HepG2 (cell line): ENCODE data around the gene OR13J1.

ENCODE experiments used
- ARHGAP35 ChIP-seq: sonication (generic); formaldehyde crosslinking; IDR thresholded peaks from 2 replicates; pipeline ENCODE4 v1.9.0; 2022; ENCODE audit warnings: mild to moderate bottlenecking, inconsistent platforms, moderate library complexity, missing genetic modification reagents, borderline replicate concordance
- ATF2 ChIP-seq: sonication (generic); formaldehyde crosslinking; IDR thresholded peaks from 2 replicates; pipeline ENCODE4 v1.4.0; 2020; ENCODE audit warnings: missing genetic modification reagents
- ATF7 ChIP-seq, 2 experiments: fragments of 450-650 bp in 1 of 2; sonication (generic) in 1 of 2; formaldehyde crosslinking in 1 of 2; IDR thresholded peaks; 2 replicates each; pipeline versions ENCODE4 v1.4.0 to v1.6.1; 2016 to 2020; ENCODE audit warnings: antibody characterized with exemption in 1 of 2, mild to moderate bottlenecking in 1 of 2, missing genetic modification reagents in 1 of 2
- CTCF ChIP-seq: sonication (generic); formaldehyde crosslinking; IDR thresholded peaks from 2 replicates; pipeline ENCODE4 v1.5.0; 2020; ENCODE audit warnings: mild to moderate bottlenecking, missing genetic modification reagents, moderate library complexity
- EP300 ChIP-seq, 3 experiments: sonication (generic) in 1 of 3; formaldehyde crosslinking in 1 of 3; IDR thresholded peaks; 2 replicates each; pipeline versions ENCODE4 v1.5.1 to v1.6.1; 2011 to 2020; ENCODE audit warnings: low read depth in 2 of 3, low read length in 2 of 3, borderline replicate concordance in 1 of 3, improper control_type of control experiment in 1 of 3, mild to moderate bottlenecking in 1 of 3, missing genetic modification reagents in 1 of 3, moderate library complexity in 1 of 3
- RAD21 ChIP-seq: fragments of 450-650 bp; formaldehyde crosslinking; IDR thresholded peaks from 2 replicates; pipeline ENCODE4 v1.5.0; 2020; ENCODE audit warnings: mild to moderate bottlenecking
- STAT5B ChIP-seq: sonication (generic); formaldehyde crosslinking; IDR thresholded peaks from 2 replicates; pipeline ENCODE4 v1.4.0; 2020; ENCODE audit warnings: missing genetic modification reagents
- TAF1 ChIP-seq: sonication (generic); formaldehyde crosslinking; IDR thresholded peaks from 2 replicates; pipeline ENCODE4 v1.4.0; 2020; ENCODE audit warnings: missing genetic modification reagents
- TAF15 ChIP-seq: fragments of 200-400 bp; formaldehyde crosslinking; IDR thresholded peaks from one replicate; pipeline ENCODE4 v1.6.1; 2018; ENCODE audit warnings: mild to moderate bottlenecking, low read depth, low read length; ENCODE audit not compliant: poor library complexity, severe bottlenecking
- ZBTB20 ChIP-seq: sonication (generic); formaldehyde crosslinking; IDR thresholded peaks from 2 replicates; pipeline ENCODE4 v1.8.1; 2023; ENCODE audit warnings: missing genetic modification reagents, low read depth, mild to moderate bottlenecking, borderline replicate concordance

- TF ChIP-seq ZBTB20 (CRISPR knock-in tag) (no peak), CTCF (CRISPR knock-in tag) (no peak), ATF7 (IDR thresholded peaks at IDR 0.05) (no peak), ATF7 (CRISPR knock-in tag; IDR thresholded peaks at IDR 0.05) (no peak), TAF1 (CRISPR knock-in tag) (no peak), RAD21 (CRISPR knock-in tag) (no peak), STAT5B (CRISPR knock-in tag) (no peak), ATF2 (CRISPR knock-in tag) (no peak), ARHGAP35 (no peak), EP300 (IDR thresholded peaks at IDR 0.05; ENCODE audit: low read depth in 2 of 2, low read length in 2 of 2) (no peak), EP300 (CRISPR knock-in tag; IDR thresholded peaks at IDR 0.05; ENCODE audit: borderline replicate concordance) (no peak), TAF15 (no peak)
Measured at GRCh38 chr9:35872505-35872904, 2.3 kb upstream of the OR13J1 start.
